Activated naive CD4-positive, alpha-beta T cell treated with anti-CD3 and anti-CD28 coated beads, Interleukin-2, amount 50 U/mL, for 72 hours (primary cell): ENCODE data around the gene LRP11. TPM values are rescaled to one million over a fixed set of nuclear protein-coding genes. Genes with fewer than 3 reads are reported as not detected.
"Not testable (repeated sequence)": the region's sequence is repeated elsewhere in the genome, so short reads cannot be mapped to it uniquely, and the experiment has no call there.

Source experiments
- ATAC-seq, 2 donors: fragments of 150-1000 bp; cut with Tn5 transposase; 2 replicates each; pipeline ENCODE4 v1.10.0; 2021; ENCODE audit warnings: mild to moderate bottlenecking in 2 of 2, moderate library complexity in 2 of 2
- DNase-seq, 2 donors: peaks; one replicate each; pipeline ENCODE4 v3.0.0; 2021 to 2022; ENCODE audit warnings: low spot score in 2 of 2
- H3K27ac Mint-ChIP-seq, 2 donors: one replicate each; pipeline ENCODE4 v1.8.0; 2022; ENCODE audit warnings: mild to moderate bottlenecking in 2 of 2, mixed read lengths in 2 of 2
- H3K36me3 Mint-ChIP-seq, 2 donors: one replicate each; pipeline ENCODE4 v1.8.0; 2022; ENCODE audit warnings: mixed read lengths in 2 of 2
- H3K9me3 Mint-ChIP-seq, 2 donors: one replicate each; pipeline ENCODE4 v1.8.0; 2022; ENCODE audit warnings: mixed read lengths in 2 of 2
- total RNA-seq, 2 donors: library from RNA; stranded (reverse); gene quantifications; one replicate each; pipeline ENCODE4 v1.2.3, GENCODE V29; 2022

Gene LRP11, protein sequence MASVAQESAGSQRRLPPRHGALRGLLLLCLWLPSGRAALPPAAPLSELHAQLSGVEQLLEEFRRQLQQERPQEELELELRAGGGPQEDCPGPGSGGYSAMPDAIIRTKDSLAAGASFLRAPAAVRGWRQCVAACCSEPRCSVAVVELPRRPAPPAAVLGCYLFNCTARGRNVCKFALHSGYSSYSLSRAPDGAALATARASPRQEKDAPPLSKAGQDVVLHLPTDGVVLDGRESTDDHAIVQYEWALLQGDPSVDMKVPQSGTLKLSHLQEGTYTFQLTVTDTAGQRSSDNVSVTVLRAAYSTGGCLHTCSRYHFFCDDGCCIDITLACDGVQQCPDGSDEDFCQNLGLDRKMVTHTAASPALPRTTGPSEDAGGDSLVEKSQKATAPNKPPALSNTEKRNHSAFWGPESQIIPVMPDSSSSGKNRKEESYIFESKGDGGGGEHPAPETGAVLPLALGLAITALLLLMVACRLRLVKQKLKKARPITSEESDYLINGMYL
- total RNA-seq, result 1 to 10 TPM; 3.6 to 4.1 TPM

GRCh38 chr6:149863698-149864577, at the start of gene LRP11:
Gene LRP11 (minus strand): TSS chr6:149864359. CDS start chr6:149864020, 339 bp downstream.
- ATAC-seq, result peak; percentile 86 to 89
- no peak within 1 kb of the TSS for H3K27ac Mint-ChIP-seq
- peak; percentile 83 to 87 for DNase-seq
- H3K36me3 Mint-ChIP-seq, result no peaks in the 10 kb centered on the region
- no peaks in the 10 kb centered on the region for H3K9me3 Mint-ChIP-seq

GRCh38 chr6:149913540-149914240, 49.5 kb upstream of the LRP11 start:
- ATAC-seq (no peak), DNase-seq (no peak)
- peaks cover 0 to 7% of the 10 kb centered on the region in 2 donors for H3K36me3 Mint-ChIP-seq
- no peak overlapping the region for H3K27ac Mint-ChIP-seq
- H3K9me3 Mint-ChIP-seq, result no peaks in the 10 kb centered on the region

- ATAC-seq (peak in 1 of 2 donors; percentile 28), DNase-seq (no peak)
- H3K36me3 Mint-ChIP-seq, result peaks cover 2 to 10% of the 10 kb centered on the region in 2 donors
- H3K9me3 Mint-ChIP-seq, result peaks cover 2% of the 10 kb centered on the region in 2 donors
- H3K27ac Mint-ChIP-seq, result no peak overlapping the region
Observed at GRCh38 chr6:149913085-149913484, 48.9 kb upstream of the LRP11 start.

DNA sequence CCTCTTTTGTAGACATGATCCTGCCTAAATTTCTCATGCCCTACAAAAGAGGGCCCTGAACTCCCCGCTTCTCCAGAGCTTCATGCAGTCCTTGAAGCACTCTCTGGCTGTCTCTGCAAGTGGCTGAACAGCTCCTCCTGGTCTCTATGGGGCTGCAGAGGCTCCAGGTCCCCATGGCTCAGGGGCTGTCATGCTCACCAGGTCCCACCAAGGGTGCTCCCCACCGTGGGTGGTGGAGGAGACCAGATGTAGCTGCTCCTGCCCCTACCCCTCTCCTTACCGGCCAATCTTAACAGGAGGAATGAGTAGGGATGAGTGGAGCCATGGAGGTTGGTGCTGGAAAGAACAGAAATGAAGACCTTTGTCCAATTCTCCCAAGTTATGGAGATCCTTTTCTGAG, 48.5 kb upstream of the LRP11 start:
- H3K36me3 Mint-ChIP-seq, result peaks cover 6 to 14% of the 10 kb centered on the region in 2 donors
- H3K9me3 Mint-ChIP-seq, DNase-seq, H3K27ac Mint-ChIP-seq, ATAC-seq: not testable (repeated sequence)

- ATAC-seq (no peak), DNase-seq (no peak)
- Mint-ChIP-seq H3K36me3 (peaks cover 6 to 14% of the 10 kb centered on the region in 2 donors), H3K27ac (no peak overlapping the region), H3K9me3 (peaks cover 6 to 13% of the 10 kb centered on the region in 2 donors)
Observed at GRCh38 chr6:149910721-149911151, 46.6 kb upstream of the LRP11 start.

DNA sequence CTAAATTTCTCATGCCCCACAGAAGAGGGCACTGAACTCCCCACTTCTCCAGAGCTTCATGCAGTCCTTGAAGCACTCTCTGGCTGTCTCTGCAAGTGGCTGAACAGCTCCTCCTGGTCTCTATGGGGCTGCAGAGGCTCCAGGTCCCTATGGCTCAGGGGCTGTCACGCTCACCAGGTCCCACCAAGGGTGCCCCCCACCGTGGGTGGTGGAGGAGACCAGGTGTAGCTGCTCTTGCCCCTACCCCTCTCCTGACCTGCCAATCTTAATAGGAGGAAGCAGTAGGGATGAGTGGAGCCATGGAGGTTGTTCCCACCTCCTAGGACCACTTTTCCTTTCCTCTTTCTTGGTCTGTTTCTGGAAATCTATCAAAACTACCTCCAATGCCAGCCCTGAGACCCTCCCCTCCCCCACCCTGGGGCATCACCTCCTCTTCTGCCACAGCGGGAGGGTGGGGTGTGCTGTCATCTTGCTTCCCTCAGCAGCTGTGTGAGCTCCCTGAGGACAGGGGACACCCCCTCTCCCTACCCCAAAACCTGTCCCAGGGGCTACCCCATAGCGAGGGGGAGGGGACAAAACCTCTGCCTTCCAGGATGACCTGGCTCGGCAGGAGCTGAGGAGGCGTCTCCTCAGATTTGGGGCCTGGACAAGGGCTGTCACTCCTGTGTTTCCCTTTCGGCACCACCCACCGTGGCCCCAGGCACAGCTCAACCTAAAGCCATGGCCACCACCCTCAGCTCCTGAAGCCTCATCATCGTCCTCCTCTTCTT, 45.7 kb upstream of the LRP11 start:
- Mint-ChIP-seq H3K36me3 (peaks cover 6 to 14% of the 10 kb centered on the region in 2 donors), H3K27ac (no peak overlapping the region), H3K9me3 (peaks cover 6 to 13% of the 10 kb centered on the region in 2 donors)
- ATAC-seq, result no peak
- no peak for DNase-seq

GRCh38 chr6:149908480-149908879, 44.3 kb upstream of the LRP11 start:
- DNase-seq, ATAC-seq, H3K27ac Mint-ChIP-seq: not testable (repeated sequence)
- H3K36me3 Mint-ChIP-seq, result peaks cover 6 to 14% of the 10 kb centered on the region in 2 donors
- peaks cover 6 to 13% of the 10 kb centered on the region in 2 donors for H3K9me3 Mint-ChIP-seq

- Mint-ChIP-seq H3K27ac (no peak overlapping the region), H3K36me3 (peaks cover 6 to 14% of the 10 kb centered on the region in 2 donors), H3K9me3 (peaks cover 6 to 13% of the 10 kb centered on the region in 2 donors)
- ATAC-seq (no peak), DNase-seq (no peak)
Observed at GRCh38 chr6:149907317-149907716, 43.2 kb upstream of the LRP11 start.

DNA sequence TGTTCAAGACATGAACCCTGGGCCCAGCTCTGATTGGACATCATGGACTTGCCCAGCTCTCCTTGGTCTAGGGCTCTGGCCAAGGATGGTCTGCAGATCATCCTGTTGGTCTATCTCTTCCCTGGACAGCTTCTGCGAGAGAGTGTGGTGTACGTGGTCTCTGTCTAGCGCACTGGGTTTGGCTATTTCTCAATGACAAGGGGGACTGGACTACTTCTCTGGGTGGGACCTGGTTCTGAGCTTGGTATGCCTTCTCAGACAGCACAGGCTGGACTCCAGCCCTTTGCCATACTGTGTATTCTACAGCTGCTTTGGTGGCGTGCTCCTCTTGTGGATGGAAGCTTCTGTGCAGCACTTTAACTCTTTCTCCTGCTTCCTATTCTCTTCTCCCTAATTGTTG, 42.2 kb upstream of the LRP11 start:
- ATAC-seq (no peak), DNase-seq (no peak)
- H3K27ac Mint-ChIP-seq, result no peak overlapping the region
- peaks cover 6 to 13% of the 10 kb centered on the region in 2 donors for H3K9me3 Mint-ChIP-seq
- H3K36me3 Mint-ChIP-seq, result peaks cover 6 to 14% of the 10 kb centered on the region in 2 donors

- H3K9me3 Mint-ChIP-seq, result peaks cover 6 to 13% of the 10 kb centered on the region in 2 donors
- no peak overlapping the region for H3K27ac Mint-ChIP-seq
- ATAC-seq (no peak), DNase-seq (no peak)
- peaks cover 6 to 14% of the 10 kb centered on the region in 2 donors for H3K36me3 Mint-ChIP-seq
Observed at GRCh38 chr6:149905911-149906371, 41.8 kb upstream of the LRP11 start.

DNA sequence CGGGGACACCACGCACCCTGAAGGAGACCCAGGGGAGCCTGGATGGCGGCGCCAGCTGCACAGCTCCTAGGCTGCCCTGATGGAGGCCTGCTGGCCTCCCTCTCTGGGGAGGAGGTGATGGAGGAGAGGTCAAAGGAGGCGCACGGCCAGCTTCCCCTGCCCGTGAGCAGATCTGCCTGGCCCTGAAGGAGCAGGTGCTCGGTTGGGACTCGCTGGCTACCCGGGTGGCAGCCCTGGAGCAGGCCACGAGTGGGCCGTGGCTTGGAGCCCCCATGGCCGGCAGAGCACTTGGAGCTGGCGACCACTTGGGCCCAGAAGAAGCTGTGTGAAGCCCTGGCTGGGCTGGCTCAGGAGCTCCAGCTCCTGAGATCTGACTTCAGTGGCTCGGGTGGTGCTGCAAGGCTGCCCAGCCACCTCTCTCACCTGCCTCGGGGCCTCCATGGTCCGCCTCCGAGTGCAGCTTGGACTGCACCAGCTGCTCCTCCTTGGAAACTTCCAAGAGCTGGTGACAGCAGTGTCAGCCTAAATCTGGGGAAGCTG, 41.3 kb upstream of the LRP11 start:
- DNase-seq, result no peak
- H3K9me3 Mint-ChIP-seq, result peaks cover 6 to 13% of the 10 kb centered on the region in 2 donors
- peak overlapping the region in 1 of 2 donors; percentile 31 for H3K27ac Mint-ChIP-seq
- no peak for ATAC-seq
- H3K36me3 Mint-ChIP-seq, result peaks cover 6 to 14% of the 10 kb centered on the region in 2 donors

- H3K27ac Mint-ChIP-seq, result peak overlapping the region in 1 of 2 donors; percentile 31
- no peak for DNase-seq
- peaks cover 6 to 13% of the 10 kb centered on the region in 2 donors for H3K9me3 Mint-ChIP-seq
- ATAC-seq, result no peak
- H3K36me3 Mint-ChIP-seq, result peaks cover 6 to 14% of the 10 kb centered on the region in 2 donors
Observed at GRCh38 chr6:149904661-149905370, 40.7 kb upstream of the LRP11 start.

GRCh38 chr6:149903938-149904611, 39.9 kb upstream of the LRP11 start:
- no peak overlapping the region for H3K27ac Mint-ChIP-seq
- peaks cover 6 to 13% of the 10 kb centered on the region in 2 donors for H3K9me3 Mint-ChIP-seq
- peaks cover 6 to 11% of the 10 kb centered on the region in 2 donors for H3K36me3 Mint-ChIP-seq
- DNase-seq (no peak), ATAC-seq (no peak)

- DNase-seq, result no peak
- Mint-ChIP-seq H3K27ac (no peak overlapping the region), H3K36me3 (no peaks in the 10 kb centered on the region), H3K9me3 (no peaks in the 10 kb centered on the region)
- ATAC-seq, result no peak
Observed at GRCh38 chr6:149901444-149902140, 37.4 kb upstream of the LRP11 start.
